Inflammatory macrophage treated with lipopolysaccharide for 1 hour (primary cell): ENCODE data around the gene USP11.
"Not testable (repeated sequence)": the region's sequence is repeated elsewhere in the genome, so short reads cannot be mapped to it uniquely, and the experiment has no call there.

Source experiments
- DNase-seq, 2 donors: peaks; one replicate each; pipeline ENCODE4 v3.0.0-alpha.2; 2020 to 2022

USP11 gene

GRCh38 chrX:47248576-47248975 is 15.8 kb downstream of the USP11 start:
- no peak for DNase-seq

- no peak for DNase-seq
These were observed 17.2 kb downstream of the USP11 start for GRCh38 chrX:47250017-47250347.

- DNase-seq, result not testable (repeated sequence)
These were observed 24.8 kb downstream of the USP11 start for GRCh38 chrX:47257620-47258019.

- peak; percentile 48 to 70 for DNase-seq
These were observed 31.8 kb downstream of the USP11 start for GRCh38 chrX:47264483-47265173.

GRCh38 chrX:47266643-47267042 is 33.8 kb downstream of the USP11 start:
- DNase-seq, result no peak

GRCh38 chrX:47272013-47272408 is 39.2 kb downstream of the USP11 start:
- DNase-seq, result no peak

- no peak for DNase-seq
These were observed 40.4 kb downstream of the USP11 start for GRCh38 chrX:47273011-47273730.

- DNase-seq, result no peak
These were observed 45.9 kb downstream of the USP11 start for GRCh38 chrX:47278691-47279090.

GRCh38 chrX:47283015-47283771 is 50.4 kb downstream of the USP11 start:
- peak in 1 of 2 donors; percentile 5 for DNase-seq

GRCh38 chrX:47284616-47285015 is 51.8 kb downstream of the USP11 start:
- not testable (repeated sequence) for DNase-seq

- no peak for DNase-seq
These were observed 53.1 kb downstream of the USP11 start for GRCh38 chrX:47285836-47286320.

- DNase-seq, result no peak
These were observed 60.3 kb downstream of the USP11 start for GRCh38 chrX:47293106-47293505.

- no peak for DNase-seq
These were observed 64.1 kb downstream of the USP11 start for GRCh38 chrX:47296766-47297365.

- no peak for DNase-seq
These were observed 65.1 kb downstream of the USP11 start for GRCh38 chrX:47297874-47298273.
